HG03175 (cell line): ENCODE results near the gene P2RX5.
A peak's percentile ranks its signal among the peaks of the same experiment; 100 is the strongest.
"Not testable (repeated sequence)": the region's sequence is repeated elsewhere in the genome, so short reads cannot be mapped to it uniquely, and the experiment has no call there.

Experiments
- ATAC-seq: cut with Tn5 transposase; IDR thresholded peaks from one replicate; pipeline ENCODE4 v1.9.1; 2021; ENCODE audit warnings: mild to moderate bottlenecking, moderate library complexity; ENCODE audit not compliant: unreplicated experiment

Gene P2RX5, protein sequence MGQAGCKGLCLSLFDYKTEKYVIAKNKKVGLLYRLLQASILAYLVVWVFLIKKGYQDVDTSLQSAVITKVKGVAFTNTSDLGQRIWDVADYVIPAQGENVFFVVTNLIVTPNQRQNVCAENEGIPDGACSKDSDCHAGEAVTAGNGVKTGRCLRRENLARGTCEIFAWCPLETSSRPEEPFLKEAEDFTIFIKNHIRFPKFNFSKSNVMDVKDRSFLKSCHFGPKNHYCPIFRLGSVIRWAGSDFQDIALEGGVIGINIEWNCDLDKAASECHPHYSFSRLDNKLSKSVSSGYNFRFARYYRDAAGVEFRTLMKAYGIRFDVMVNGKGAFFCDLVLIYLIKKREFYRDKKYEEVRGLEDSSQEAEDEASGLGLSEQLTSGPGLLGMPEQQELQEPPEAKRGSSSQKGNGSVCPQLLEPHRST

DNA sequence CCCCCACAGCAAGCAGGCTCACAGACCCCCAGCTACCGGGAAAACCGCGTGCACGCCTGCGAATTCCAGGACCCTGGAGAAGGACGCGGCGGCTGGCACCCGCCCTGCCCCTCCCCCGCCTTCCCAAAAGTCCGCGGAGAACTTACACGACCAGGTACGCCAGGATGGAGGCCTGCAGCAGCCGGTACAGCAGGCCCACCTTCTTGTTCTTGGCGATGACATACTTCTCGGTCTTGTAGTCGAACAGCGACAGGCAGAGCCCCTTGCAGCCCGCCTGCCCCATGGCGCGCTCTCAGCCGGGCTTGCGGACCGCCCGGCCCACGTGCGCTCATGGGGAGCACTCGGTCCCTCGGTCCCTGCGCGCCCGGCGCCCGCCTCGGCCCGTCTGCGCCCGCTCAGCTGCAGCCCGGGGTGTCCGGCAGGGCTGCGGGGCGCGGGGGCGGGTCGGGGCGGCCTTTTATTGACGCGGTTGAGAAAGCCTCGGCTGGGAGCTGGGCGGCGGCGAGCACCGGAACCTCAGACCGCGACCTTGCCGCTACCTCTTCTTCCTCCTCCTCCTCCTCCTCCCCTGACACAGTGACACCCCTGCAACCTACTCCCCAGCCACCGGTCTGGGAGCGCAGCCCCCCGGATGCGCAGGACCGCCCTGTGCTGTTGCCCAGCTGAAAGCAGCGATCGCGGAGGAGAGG is at the start of gene P2RX5:
Gene P2RX5 (minus strand): TSS at position 433 of the 689 bp plus-strand sequence. CDS start 150 bp downstream, at position 283.
- ATAC-seq: no peak

DNA sequence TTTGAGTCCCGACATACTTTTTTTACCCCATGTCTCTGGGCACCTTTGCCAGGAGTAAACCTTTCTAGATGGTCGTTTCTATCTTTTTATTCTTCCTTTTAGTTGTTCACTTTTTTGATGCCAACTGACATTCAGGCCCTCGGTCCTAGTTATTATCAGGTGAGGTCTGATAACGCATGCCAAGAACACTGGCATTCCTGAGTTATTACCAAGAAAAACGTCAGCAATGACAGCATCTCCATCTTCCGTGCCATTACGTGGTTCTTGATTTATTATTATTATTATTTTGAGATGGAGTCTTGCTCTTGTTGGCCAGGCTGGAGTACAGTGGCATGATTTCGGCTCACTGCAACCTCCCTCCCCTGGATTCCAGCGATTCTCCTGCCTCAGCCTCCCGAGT is 49.1 kb upstream of the P2RX5 start:
- ATAC-seq: no peak

DNA sequence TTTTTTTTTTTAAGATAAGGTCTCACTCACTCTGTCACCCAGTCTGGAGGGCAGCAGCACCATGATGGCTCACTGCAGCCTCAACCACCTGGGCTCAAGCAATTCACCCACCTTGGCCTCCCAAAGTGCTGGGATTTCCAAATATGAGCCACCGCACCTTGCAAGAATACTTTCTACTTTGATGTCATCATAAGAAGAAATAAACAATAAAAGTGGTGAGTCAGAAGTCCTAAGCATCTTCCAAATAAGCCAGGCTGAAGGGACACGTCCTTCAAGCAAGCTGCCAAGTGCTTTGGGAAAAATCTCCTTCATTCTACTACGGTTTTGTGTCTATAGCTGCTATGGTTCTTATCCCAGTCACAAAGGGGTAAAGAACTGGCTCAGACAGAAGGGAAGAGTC is 48.1 kb upstream of the P2RX5 start:
- ATAC-seq: no peak

DNA sequence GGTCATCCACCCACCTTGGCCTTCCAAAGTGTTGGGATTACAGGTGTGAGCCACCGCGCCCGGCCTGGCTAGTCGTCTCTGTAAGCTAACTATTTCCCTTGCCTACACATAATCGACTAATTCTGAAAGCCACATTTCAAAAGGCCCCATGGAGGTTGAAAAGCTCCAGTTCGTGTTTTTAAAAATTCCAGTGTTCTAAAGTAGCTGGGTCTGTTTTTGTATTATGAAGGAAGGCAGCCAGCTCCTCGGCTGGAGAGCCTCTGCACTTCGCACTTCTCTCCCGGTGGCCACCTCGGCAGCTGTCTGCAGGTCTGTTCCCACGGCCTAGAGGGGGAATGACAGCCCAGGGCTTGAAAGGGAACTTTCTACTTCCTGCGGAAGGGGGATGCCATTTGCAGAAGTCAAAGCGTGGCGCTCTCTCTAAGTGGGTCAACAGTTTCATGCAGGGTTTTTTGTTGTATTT is 44.7 kb upstream of the P2RX5 start:
- ATAC-seq: no peak

DNA sequence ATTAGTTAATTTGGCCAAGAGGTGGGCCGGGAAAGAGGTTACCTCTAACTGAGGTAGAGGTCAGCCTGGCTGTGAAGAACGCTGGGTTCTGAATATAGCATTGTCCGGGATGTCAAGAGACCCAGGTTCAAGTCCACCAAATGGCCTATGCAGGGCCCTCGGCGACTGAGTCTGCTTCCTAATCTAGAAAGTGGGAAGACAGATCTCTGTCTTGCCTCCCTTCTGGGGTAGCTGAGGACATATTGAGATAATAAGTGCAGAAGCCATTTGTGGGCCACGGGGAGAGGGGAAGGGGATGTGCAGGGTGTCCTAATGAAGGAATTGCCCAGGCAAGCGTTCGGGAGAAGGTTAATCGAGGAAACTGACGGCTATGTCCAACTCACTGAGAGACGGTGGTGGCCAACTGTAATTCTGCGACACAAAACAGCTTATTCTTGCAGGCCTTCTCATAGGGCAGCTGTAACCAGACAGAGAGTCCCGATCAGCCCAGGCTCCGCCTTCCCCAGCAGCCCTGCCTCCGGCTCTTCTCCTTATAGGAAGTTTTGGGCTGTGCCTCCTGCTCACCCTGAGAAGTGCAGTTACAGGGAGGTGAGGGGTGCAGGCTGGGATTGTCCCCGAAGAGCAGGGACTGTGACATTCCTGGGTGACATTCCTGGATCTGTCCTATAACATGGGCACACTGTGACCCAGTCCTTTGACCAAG is 43.6 kb upstream of the P2RX5 start:
- no peak for ATAC-seq

DNA sequence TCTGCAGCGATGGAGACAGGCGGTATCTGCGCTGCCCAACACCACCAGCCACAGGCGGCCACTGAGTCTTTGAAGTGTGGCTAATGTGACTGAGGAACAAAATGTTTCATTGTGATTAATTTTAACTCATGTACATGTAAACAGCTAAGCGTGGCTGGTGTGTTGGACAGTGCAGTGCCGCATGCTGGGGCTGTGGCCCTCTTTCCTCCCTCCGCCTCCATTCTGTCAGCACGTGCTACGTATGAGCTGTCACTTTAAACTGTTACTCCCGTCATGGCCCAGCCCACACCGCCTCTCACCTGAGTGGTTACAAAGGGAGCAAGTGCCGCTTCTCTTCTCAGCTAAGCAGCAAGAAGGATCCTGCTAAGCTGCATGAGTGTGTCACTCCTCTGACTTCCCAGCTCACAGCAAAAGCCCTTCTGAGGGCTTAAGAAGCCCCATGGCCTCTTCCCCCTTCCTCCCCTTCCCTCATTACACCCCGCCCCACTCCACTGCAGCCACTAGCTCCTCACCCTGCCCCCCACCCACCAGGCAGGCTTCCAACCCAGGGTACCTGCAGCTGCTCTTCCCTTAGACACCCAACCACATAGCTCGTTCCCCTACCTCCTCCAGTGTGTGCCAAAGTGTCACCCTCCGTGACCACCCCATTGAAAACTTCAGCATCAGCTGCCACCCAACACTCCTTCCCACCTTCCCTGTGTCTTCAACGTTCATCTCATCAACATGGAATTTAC is 42.8 kb upstream of the P2RX5 start:
- ATAC-seq: no peak

DNA sequence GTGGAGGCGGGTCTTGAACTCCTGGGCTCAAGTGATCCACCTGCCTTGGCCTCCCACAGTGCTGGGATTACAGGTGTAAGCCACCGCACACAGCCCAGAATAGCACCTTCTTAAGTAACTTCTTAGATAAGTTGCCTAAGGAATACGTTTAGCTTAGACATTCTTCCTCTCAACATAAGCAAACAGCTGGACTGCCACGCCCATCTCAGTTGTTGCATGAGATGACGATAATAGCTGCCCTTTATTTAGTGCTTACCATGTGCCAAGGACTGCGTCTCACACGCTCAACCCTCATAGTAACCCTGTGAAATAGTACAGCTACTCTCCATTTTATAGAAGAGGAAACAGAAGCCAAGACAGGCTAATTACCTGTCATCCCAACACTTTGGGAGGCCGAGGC is 39.6 kb upstream of the P2RX5 start:
- no peak for ATAC-seq

DNA sequence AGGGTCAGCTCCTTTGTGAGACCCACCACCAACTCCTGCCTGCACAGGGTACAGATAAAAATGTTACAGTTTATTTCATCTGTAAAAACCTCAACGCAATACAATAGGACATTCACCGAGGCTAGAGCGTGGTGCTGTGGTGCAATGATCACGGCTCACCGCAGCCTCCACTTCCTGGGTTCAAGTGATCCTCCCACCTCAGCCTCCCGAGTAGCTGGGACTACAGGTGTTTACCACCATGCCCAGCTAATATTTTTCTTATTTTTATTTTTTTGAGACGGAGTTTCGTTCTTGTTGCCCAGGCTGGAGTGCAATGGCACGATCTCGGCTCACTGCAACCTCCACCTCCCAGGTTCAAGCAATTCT is 38.9 kb upstream of the P2RX5 start:
- not testable (repeated sequence) for ATAC-seq

DNA sequence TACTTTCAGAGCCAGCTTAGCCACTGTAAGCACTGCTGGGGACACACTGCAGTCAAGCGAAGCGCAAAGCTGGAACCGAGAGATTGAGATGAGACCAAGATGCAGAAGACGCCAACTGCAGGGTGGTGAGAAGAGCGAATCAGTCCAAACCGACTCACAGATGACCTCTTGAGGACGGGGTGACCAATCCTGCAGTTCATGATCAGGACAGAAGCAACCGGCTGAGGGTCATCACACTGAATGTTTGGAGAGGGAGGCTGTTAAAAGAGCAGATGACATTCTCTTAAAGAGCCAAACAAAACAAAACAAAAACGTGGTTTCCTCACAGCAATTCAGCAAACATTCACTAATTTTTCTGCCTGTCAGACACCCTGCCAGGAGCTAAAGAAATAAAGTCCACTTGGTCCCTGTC is 36.3 kb upstream of the P2RX5 start:
- ATAC-seq: no peak

DNA sequence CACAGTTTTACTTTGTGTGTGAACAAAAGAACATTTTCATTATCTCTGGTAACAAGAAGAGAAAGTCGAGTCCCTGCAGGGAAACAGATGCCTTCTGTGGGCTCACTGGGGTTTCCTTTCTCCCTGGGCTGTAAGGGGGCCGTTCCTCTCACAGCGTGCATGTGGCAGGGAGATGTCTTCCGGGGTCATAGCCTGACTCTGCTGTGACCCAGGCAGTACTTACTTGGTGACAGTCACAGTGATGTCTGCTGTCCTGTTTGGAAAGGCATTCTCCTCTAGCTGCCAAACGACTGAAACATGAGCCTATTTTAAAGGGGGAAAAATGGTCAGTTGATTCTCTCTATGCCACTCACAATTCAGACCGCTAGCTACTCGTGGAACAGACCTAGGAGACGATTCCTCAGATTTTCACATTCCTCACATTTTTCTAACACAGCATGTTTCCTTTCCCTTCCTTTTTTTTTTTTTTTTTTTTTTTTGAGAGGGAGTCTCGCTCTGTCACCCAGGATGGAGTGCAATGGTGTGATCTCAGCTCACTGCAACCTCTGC is 35.0 kb upstream of the P2RX5 start:
- no peak for ATAC-seq

DNA sequence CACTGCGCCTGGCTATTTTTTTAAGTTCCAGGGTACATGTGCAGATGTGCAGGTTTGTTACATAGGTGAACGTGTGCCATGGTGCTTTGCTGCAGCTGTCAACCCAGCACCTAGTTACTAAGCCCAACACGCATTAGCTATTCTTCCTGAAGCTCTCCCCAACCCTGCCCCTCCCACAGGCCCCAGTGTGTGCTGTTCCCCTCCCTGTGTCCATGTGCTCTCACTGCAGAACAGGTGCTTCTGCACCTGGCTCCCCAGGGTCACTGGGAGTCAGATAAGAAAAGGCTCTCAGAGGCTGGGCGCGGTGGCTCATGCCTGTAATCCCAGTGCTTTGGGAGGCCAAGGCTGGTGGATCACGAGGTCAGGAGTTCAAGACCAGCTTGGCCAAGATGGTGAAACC is 33.9 kb upstream of the P2RX5 start:
- no peak for ATAC-seq

DNA sequence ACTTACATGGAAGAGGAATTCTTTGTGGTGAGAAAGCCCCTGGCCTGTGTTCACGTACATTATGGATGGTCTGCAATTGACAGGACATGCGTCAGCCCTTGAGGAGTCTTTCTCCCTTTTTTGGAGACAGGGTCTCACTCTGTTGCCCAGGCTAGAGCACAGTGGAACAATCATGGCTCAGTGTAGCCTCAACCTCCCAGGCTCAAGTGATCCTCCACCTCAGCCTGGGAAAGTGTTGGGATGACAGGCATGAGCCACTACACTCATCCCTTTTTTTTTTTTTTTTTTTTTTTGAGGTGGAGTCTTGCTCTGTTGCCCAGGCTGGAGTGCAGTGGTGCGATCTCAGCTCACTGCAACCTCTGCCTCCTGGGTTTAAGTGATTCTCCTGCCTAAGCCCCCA is 32.1 kb upstream of the P2RX5 start:
- not testable (repeated sequence) for ATAC-seq

DNA sequence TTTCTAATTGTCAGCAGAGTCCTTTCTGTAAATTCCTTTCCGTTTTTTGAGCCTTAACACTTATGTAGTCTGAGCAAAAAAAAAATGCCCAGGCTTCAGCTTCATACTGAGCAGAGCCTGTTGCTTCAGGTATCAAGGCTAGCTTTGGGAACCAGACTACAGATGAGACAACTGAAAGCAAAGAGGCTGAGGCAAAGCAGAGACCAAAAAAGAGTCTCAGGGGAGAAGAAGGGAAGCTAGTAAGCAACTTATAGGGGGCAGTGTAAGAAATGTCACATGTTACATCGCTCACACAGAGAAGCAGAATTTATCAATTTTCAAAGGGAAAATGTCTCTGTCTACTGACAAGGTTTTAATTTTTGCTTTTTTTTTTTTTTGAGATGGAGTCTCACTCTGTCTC is 31.1 kb upstream of the P2RX5 start:
- ATAC-seq: no peak

DNA sequence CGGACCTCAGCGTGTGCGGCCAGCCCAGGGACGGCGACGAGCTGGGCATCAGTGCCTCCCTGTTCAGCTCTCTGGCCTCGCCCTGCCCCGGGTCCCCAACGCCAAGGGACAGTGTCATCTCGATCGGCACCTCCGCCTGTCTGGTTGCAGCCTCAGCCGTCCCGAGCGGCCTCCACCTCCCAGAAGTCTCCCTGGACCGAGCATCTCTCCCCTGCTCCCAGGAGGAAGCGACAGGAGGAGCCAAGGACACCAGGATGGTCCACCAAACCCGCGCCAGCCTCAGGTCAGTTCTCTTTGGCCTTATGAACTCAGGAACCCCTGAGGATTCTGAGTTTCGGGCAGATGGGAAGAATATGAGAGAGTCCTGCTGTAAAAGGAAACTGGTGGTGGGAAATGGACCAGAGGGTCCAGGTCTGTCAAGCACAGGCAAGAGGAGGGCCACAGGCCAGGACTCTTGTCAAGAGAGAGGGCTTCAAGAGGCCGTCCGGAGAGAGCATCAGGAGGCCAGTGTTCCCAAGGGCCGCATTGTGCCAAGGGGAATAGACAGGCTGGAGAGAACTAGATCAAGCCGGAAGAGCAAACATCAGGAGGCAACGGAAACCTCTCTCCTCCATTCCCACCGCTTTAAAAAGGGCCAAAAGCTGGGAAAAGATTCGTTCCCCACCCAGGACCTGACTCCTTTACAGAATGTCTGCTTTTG is 28.6 kb upstream of the P2RX5 start:
- no peak for ATAC-seq

DNA sequence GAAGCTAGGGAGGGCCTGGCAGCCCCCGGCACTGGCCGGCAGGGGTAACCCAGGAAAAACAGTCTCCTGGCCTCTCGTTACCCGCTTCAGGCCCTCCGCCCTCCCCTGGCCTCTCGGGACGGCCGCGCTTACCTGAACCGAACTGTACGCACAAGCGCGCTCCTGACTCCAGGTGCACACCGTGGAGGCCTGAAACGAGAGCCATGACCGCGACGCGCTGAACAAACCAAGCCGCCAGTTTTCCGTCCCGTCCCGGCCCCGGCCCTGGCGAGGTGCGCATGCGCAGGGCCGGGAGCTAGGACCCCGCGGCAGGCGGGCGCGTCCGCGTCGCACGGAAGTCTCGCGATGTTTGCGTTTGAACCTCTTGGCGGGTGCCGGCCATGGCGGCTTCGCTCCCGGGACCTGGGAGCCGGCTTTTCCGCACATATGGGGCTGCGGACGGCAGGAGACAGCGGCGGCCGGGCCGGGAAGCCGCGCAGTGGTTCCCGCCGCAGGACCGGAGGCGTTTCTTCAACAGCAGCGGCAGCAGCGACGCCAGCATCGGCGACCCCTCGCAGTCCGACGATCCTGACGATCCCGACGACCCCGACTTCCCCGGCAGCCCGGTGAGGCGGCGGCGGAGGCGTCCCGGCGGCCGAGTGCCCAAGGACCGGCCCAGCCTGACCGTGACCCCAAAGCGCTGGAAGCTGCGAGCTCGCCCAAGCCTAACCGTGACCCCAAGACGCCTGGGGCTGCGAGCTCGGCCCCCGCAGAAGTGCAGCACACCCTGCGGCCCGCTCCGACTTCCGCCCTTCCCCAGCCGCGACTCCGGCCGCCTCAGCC is 27.8 kb upstream of the P2RX5 start, which contains the start of gene HASPIN:
Gene HASPIN (plus strand): TSS at position 348 of the 822 bp plus-strand sequence. CDS start 33 bp downstream, at position 381.
- peak; percentile 86 for ATAC-seq

DNA sequence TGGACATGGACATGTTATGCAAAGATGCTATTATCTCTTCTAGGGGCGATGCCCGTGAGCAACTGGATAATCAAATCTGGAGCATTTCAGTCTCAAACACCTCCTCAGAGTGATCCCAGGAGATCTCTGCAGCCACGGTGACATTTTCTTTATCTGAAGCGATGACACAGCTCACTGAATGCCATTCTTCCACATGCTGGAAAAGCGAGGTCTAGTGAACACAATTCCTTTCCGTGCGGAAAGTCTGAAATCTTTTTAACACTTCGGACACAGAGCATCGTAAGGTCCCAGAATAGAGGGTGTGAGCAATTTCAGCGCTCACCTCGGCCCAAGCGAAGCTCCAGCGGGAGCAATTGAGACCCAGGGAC is 27.2 kb upstream of the P2RX5 start:
- ATAC-seq: no peak

DNA sequence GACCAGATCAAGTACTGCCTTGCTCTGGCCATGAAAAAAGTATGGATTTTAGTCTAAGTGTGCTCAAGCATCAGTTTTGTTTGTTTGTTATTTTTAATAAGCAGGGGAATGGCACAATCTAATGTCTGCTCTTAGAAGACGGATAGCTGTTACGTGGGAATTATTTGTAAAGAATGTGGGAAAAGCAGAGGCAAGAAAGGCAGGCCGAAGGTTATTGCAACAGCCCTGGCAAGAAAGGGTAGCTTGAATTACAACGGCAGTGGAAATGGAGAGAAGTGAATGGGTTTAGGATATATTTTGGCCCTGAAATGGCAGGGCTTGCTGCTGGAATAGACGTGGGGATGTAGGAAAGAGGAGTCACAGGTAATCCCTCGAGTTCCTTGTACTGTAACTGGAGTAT is 26.8 kb upstream of the P2RX5 start:
- ATAC-seq: no peak

DNA sequence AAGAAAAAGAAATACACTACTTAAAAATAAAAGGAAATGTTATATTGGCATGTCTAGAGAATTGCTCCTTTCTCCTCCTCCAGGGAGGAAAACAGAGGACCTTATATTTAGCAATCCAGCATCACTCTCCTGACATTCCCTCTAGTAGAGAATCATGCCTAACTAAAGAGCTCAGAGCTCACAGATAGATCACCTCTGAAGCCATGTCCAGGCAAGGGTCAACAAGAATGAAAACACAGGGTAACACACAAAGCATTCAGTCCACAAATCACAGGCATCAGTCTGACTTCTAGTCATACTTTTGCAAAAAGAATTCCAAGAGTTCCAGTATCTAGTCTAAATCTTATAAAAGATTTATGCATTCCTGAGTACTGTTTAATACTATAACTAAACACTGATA is 23.3 kb upstream of the P2RX5 start:
- ATAC-seq: no peak

DNA sequence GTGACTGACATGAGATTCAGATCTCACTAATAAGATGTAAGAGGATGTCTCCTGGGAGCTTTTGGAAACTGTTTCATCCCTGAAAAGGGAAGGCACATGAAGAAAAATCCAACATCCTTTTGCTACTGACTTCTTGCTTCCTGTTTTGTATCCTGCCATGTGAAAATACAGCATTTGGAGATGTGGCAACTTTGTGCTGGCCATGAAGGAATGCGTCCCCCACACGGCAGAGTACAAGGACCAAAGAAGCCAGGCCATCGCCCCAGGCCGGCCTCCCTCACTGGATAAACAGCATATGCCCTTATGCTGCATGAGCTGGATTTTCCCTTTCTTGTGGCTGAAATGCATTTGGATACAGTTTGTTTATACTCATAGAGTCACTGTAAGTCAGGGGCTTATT is 22.2 kb upstream of the P2RX5 start:
- no peak for ATAC-seq
